C4-2B (cell line): ENCODE measurements around the gene ZIC2.

Experiments used
- H3K27ac ChIP-seq: fragments of 450-650 bp; 2 replicates; pipeline ENCODE4 v1.5.1; 2017
- CTCF ChIP-seq: fragments of 450-650 bp; conservative IDR thresholded peaks from 2 replicates; pipeline ENCODE4 v1.5.1; 2017; ENCODE audit warnings: mild to moderate bottlenecking
- ZFX ChIP-seq: fragments of 450-650 bp; IDR thresholded peaks from 2 replicates; pipeline ENCODE4 v1.6.1; 2017

Gene ZIC2

GRCh38 chr13:99968521-99969452 lies 12.8 kb upstream of the ZIC2 start:
- peak overlapping the region; percentile 88 for H3K27ac ChIP-seq
- TF ChIP-seq ZFX (no peak), CTCF (no peak)

GRCh38 chr13:99969453-99969918 lies 12.1 kb upstream of the ZIC2 start:
- TF ChIP-seq ZFX (no peak), CTCF (no peak)
- H3K27ac ChIP-seq: peak overlapping the region; percentile 88

GRCh38 chr13:99969919-99970650 lies 11.5 kb upstream of the ZIC2 start:
- TF ChIP-seq ZFX: no peak
- peak; percentile 26 for TF ChIP-seq CTCF
- peak overlapping the region; percentile 88 for H3K27ac ChIP-seq

GRCh38 chr13:99970651-99971575 lies 10.7 kb upstream of the ZIC2 start:
- H3K27ac ChIP-seq: peak overlapping the region; percentile 88
- TF ChIP-seq CTCF (peak; percentile 12; the same call in 1 of the 2 replicates), ZFX (peak; percentile 68)

- no peak for TF ChIP-seq CTCF
- TF ChIP-seq ZFX: no peak
- H3K27ac ChIP-seq: peak within 1 kb of the TSS; percentile 88
Measured at GRCh38 chr13:99971576-99972189, 9.9 kb upstream of the ZIC2 start, which contains the start of gene ZIC5. Gene ZIC5 (minus strand): TSS chr13:99971767. CDS start chr13:99971603, 164 bp downstream.

- no peak overlapping the region for H3K27ac ChIP-seq
- TF ChIP-seq CTCF: no peak
- TF ChIP-seq ZFX: no peak
Measured at GRCh38 chr13:99972190-99972731, 9.3 kb upstream of the ZIC2 start.
